ENCODE data around the gene FHL3. TPM values are rescaled to one million over a fixed set of nuclear protein-coding genes. Genes with fewer than 3 reads are reported as not detected.

Gene FHL3
- total RNA-seq, 1 donor from 2014 or later, result 22.3 TPM

Other genes with a start within 250 kb of the FHL3 start
- 0.05 and 1.0 TPM in 2 replicates for gene EPHA10, start 240.4 kb downstream of the FHL3 start, total RNA-seq
- 2.1 and 4.3 TPM in 2 replicates for gene MANEAL, start 211.7 kb downstream of the FHL3 start, total RNA-seq
- 29.6 and 51.9 TPM in 2 replicates for gene C1orf122, start 197.7 kb downstream of the FHL3 start, total RNA-seq
- gene YRDC, start 197.3 kb downstream of the FHL3 start, total RNA-seq, result 12.2 and 31.3 TPM in 2 replicates
- gene MTF1, start 145.9 kb downstream of the FHL3 start, total RNA-seq, result 2.6 and 9.1 TPM in 2 replicates
- gene INPP5B, start 58.5 kb downstream of the FHL3 start, total RNA-seq, result 20.0 and 28.9 TPM in 2 replicates
- gene SF3A3, start 15.5 kb downstream of the FHL3 start, total RNA-seq, result 82.5 and 98.4 TPM in 2 replicates
- gene UTP11, start 7.2 kb upstream of the FHL3 start, total RNA-seq, result 34.8 and 46.7 TPM in 2 replicates
- gene POU3F1, start 41.3 kb upstream of the FHL3 start, total RNA-seq, result 0.05 TPM in 1 of 2 replicates, not detected in the other

All from renal cortical epithelial cell (primary cell).